GM12891 (cell line): ENCODE results near the gene SEC14L3.

ENCODE experiments used
- POLR2A ChIP-seq: IDR thresholded peaks from 2 replicates; pipeline ENCODE4 v1.6.1; 2011; ENCODE audit warnings: low read depth, low read length, control low read depth
- POLR2AphosphoS5 ChIP-seq: IDR thresholded peaks from 2 replicates; pipeline ENCODE4 v1.6.1; 2011; ENCODE audit warnings: low read depth, low read length, control low read depth
- SPI1 ChIP-seq: IDR thresholded peaks from 2 replicates; pipeline ENCODE4 v1.6.1; 2011; ENCODE audit warnings: low read depth, low read length, control low read depth

DNA sequence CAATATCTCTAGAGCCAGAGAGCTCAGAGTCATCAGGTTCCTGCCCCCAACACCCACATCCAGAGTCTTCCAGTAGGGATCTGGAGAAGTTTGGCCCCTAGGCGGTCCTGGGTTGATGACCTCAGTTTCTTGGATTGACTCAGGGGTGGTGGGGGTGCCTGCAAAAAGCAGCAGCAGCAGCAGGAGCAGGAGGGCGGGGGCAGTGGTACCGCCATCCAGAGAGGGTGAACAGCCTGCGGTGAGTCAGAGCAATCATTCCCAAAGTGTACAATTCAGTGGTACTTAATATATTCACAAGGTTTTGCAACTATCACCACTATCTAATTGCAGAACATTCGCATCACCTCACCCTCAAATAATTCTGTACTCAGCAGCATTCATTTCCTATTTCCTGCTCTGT, 9.9 kb upstream of the SEC14L3 start:
- no peak for TF ChIP-seq POLR2AphosphoS5
- TF ChIP-seq POLR2A, result no peak
- no peak for TF ChIP-seq SPI1
